GM04504 (cell line): Measurements from ENCODE around the gene SLC16A4.
"Not testable (repeated sequence)": the region's sequence is repeated elsewhere in the genome, so short reads cannot be mapped to it uniquely, and the experiment has no call there.

ENCODE experiments used
- DNase-seq: peaks from one replicate; pipeline ENCODE4 v3.0.0-alpha.2; 2012; ENCODE audit warnings: low read depth

The SLC16A4 gene

DNA sequence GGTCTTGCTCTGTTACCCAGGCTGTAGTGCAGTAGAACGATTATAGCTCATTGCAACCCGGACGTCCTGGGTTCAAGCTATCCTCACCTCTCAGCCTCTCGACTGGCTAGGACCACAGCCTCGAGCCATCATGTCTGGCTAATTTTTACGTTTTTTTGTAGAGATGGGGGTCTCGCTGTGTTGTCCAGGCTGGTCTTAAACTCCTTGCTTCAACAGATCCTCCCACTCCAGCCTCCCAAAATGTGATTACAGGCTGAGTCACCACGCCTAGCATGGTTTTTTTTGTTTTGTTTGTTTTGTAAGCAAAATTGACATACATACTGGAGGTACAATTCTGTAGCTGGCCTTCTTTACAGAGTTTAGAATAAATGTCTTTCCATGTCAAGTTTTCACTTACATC, 17.7 kb upstream of the SLC16A4 start:
- DNase-seq, result no peak

DNA sequence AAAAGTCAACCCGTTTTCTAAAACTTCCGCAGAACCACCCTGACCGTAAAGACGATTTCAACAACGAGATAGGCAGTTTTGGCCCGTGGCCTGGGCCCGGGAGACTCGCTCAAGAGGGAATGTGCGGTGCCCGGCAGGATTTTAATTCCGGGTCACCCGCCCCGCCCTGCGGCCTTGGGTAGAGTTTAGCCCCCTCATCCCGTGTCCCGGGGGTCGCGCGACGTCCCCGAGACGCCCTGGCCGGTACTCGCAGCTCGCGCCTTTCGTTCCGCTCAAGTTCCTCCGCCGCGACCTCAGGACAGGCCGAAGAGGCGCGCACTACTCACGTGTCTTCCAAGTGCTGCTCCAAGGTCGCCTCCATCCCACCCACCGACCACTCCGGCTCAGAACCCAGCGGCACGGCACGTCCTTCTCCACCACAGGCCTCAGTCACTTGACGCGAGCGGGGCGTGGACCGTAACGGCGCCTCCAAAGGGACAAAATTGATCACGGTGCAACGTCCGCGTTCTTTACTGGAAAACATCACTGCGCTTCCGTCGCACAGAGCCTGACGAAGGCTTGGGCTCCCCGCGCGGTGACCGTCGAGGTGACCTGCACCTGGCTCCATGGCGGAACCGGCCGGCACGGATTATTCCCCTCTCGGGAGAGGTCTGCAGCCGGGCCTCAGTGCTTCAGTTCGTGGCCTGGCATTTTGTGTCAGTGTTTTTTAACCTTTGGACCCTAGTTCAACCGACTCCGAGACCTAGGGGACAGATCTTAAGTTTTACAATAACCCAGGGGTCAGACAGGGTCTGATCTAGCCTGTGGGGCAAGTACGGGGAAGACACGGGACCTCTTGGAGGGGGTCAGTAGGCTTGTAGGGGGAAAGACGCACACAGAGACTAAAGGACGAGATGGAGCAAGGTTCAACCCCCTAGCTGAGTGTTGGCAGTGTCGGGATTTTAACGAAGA, 16.7 kb upstream of the SLC16A4 start, which contains the start of gene LAMTOR5:
LAMTOR5 (minus strand) TSS at position 435 of the 951 bp plus-strand sequence; CDS start at position 361, 74 bp downstream.
- peak; percentile 84 for DNase-seq

DNA sequence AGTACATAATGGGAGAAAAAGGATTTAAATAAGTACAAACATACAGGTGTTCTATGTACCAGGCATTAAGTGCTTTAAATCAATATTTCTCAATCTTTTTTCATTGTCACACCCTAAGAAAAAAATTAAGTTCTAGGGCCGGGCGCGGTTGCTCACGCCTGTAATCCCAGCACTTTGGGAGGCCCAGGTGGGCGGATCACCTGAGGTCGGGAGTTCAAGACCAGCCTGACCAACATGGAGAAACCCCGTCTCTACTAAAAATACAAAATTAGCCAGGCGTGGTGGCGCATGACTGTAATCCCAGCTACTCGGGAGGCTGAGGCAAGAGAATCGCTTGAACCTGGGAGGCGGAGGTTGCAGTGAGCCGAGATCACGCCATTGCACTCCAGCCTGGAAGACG, 15.6 kb upstream of the SLC16A4 start:
- DNase-seq, result not testable (repeated sequence)

DNA sequence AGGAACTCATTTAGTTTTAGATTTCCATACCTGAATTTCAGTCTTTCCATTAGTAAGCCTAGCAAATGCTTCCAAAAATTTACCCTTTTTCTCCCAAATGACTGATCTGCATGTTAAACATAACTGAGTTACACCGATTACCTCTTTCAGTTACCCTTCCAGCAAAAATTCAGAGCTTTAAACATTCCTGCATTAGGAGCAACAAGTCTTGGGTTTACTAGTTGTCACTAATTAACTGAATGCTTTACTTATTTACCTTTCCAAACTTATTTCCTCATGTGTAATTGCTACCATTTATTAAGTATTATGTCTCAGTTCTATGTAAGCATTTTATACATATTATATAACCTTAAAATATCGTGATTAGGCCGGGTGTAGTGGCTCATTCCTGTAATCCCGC, 13.6 kb upstream of the SLC16A4 start:
- DNase-seq, result no peak

DNA sequence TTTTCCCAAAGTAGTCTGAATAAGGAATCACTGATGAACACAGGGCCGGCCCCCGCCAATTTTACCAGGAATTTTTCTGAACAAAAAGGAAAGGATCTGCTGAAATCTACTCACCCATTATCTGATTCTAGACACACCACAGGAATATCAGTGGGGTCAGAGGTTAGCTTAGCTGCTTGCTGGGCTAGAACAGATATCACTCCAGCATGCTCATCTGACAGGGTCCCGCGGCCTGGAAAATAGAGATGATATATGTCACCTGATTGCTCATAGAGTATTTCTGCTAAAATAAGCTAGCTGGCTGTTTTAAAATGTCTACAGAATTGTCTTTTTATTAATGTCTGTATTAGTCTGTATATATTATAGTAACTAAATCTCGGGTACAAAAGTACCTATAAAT, 13.0 kb upstream of the SLC16A4 start:
- DNase-seq, result no peak

DNA sequence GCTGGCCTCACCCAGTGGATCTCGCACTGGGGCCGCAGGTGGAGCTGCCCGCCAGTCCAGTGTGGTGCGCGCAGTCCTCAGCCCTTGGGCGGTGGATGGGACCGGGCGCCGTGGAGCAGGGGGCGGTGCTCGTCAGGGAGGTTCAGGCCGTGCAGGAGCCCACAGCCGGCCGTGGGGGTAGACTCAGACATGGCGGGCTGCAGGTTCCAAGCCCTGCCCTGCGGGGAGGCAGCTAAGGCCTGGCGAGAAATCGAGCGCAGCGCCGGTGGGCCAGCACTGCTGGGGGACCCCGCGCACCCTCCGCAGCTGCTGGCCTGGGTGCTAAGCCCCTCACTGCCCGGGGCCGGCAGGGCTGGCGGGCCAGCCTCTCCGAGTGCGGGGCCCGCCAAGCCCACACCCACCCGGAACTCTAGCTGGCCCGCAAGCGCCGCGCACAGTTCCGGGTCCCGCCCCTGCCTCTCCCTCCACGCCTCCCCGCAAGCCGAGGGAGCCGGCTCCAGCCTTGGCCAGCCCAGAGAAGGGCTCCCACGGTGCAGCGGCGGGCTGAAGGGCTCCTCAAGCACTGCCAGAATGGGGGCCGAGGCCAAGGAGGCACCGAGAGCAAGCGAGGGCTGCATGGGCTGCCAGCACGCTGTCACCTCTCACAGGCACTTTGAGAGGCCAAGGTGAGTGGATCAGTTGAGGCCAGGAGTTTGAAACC, 5.6 kb upstream of the SLC16A4 start:
- not testable (repeated sequence) for DNase-seq

DNA sequence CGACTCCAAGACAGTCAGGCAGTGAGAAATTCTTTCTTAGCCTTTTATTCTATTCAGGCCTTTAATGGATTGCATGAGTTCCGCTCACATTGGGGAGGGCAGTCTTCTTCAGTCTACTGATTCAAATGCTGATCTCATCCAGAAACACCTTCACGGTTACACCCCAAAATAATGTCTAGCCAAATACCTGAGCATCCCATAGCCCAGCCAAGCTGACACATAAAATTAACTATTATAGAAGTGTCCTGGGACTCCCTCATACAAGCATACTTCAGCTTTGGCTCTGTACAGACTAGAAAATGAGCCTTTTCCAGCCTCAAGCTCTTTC, 3.6 kb upstream of the SLC16A4 start:
- DNase-seq, result no peak

DNA sequence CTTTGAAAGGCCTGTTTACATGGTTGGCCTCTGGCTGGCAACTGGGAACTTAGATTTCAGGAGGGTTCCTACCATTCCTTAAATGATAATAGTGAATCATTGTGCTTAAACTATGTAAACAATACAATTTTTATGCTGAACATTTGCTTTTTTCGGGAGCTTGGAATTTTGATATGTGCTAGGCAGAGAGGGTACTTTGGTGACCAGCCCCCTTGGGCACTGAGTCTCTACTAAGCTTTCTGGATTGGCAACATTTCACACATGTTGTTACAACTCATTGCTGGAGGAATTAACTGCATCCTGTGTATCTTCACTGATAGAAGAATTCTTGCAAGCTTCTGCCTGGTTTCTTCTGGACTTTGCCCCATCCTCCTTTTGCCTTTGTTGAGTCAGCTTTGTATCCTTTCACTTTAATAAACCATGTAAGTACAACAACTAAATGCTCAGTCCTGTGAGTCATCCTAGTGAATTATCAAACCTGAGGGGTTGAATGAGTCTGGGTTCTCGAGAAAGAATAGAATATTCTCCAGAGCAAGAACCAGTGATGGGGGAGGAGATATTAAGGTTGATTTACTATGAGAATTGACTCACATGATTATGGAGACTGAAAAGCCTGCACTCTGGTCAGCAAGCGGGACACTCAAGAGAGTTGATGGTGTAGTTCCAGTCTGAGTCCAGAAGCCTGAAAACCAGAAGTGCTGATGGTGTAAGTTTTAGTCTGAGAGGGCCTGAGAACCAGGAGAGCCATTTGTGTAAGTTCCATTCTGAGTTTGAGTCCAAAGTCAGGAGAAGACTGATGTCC, 3.1 kb upstream of the SLC16A4 start:
- peak; percentile 63 for DNase-seq

DNA sequence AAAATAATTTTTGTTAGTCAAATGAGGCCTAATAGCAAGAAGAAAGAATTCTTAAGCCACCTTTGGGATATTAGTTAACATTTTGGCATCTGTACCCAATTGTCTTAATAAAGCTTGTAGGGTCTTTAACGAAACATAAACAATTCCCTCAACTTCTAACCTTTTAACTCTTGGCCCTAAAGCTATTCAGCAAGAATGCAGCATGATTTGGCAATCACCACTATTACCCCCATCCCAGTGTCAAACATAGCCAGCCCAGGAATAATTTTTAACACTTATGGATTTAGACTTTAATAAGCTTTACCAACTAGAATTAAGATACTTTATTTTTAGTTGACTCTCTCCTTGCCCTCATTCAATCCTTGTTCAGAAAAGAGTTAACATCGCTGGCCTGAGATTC, 2.5 kb upstream of the SLC16A4 start:
- no peak for DNase-seq

DNA sequence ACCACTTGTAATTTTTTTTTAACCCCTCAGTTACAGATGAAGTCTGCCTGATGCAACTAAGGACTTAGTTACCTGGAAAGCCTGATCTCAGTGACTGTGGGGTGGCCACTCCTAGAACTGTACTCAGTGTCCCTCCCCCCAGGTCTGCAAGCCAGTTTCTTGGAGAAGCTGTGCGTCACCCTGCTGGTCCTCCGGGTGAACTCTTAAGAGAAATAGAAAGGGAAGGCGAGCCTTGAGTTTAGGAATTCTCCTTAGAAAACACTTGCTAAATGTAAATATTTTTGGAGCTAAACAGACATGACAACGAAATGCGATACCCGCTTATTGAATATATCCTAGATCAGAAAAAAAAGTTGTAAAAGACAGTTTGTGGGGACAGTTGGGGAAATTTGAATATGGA, 730 bp downstream of the SLC16A4 start:
- DNase-seq, result no peak

DNA sequence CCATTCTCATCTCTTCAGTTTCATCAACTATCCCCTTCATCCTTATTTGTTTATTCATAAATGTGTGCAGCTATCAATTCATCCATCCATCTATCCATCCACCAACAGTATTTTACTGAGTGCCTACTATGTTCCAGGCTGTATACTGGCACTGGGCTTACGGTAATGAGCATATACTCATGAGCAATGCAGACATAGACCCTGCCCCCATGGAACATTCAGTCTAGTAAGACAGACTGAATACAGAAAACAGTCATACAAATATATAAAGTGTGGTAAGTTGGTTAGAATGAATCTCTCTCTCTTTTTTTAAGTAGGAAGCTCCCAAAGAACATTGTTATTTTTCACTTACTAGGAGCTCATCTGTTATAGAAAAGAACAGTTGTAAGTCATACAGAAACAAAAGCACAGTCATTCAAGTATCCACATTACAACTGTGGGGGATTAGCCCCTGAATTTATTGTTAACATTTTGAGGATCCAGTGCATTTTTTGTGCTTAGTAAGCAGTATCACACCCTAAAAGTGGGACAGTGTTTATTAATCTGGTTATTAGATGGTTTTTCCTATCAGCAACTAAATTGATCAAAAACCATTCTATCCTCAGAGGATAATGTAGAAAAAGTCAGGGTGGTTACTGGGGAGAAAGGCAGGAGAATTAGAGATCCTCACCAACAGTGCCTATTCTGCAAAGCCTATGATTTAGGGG, 3.6 kb downstream of the SLC16A4 start:
- no peak for DNase-seq

DNA sequence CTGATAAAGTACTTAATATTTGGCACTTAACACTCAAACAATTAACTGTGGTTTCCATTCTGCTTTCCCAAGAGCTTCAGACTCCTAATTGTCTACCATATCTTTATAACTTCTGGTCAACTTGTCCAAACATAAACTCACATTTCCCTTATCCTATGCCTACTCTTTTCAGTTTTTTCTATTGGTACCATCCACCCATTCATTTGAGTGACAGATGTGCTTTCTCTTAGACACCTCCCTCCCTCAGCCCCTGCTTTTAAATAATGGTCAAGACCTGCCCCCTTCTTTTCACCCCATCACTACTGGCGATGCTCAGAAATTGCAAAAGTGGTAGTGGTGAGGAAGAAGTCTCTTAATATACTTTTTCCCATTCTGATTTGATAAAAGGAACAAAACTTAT, 5.5 kb downstream of the SLC16A4 start:
- no peak for DNase-seq

DNA sequence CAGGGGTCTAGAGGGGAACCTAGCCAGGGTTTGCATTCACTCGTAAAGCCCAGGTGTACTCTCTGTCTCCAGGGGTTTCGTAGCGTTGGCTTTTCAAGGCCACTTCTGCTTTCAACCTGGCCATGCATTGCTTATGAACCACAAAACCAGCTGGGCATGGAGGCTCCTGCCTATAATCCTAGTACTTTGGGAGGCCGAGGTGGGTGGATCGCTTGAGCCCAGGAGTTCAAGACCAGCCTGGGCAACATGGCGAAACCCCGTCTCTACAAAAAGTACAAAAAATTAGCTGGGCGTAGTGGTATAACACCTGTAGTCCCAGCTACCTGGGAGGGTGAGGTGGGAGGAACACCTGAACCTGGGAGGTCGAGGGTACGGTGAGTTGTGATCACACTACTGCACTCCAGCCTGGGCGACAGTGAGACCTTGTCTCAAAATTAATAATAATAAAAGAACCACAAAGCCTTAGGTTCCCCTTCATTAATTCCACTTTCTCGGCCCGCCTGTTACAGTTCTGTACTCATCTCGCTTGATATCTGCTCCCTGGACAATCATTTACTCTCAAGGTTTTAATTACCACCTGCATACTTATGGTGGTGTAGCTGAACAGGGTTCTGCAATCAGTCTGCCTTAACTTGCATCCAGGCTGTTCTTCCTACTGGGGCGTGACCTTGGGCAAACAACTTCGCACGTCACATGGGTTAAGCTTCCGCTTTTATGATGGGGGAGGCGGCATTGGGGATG, 6.1 kb downstream of the SLC16A4 start:
- DNase-seq, result no peak

DNA sequence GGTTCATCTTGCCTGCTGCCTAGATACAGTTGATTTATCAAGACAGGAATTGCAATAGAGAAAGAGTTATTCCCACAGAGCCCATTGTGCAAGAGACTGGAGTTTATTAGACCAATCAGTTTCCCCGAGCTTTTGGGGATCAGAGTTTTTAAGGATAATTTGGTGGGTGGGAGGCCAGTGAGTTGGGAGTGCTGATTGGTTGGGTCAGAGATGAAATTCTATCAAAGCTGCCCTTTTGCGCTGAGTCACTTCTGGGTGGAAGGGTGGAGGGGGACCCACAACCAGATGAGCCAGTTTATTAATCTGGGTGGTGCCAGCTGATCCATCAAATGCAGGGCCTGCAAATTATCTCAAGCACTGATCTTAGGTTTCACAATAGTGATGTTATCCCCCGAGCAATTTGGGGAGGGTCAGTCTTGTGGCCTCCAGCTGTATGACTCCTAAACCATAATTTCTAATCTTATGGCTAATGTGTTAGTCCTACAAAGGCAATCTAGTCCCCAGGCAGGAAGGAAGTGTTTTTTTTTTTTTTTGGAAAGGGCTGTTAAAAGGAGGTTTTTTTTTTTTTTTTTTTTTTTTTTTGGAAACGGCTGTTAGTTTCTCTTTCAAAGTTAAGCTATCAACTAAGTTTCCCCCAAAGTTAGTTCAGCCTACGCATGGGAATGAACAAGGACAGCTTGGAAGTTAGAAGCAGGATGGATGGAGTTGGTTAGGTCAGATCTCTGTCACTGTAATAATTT, 7.4 kb downstream of the SLC16A4 start:
- DNase-seq, result no peak

DNA sequence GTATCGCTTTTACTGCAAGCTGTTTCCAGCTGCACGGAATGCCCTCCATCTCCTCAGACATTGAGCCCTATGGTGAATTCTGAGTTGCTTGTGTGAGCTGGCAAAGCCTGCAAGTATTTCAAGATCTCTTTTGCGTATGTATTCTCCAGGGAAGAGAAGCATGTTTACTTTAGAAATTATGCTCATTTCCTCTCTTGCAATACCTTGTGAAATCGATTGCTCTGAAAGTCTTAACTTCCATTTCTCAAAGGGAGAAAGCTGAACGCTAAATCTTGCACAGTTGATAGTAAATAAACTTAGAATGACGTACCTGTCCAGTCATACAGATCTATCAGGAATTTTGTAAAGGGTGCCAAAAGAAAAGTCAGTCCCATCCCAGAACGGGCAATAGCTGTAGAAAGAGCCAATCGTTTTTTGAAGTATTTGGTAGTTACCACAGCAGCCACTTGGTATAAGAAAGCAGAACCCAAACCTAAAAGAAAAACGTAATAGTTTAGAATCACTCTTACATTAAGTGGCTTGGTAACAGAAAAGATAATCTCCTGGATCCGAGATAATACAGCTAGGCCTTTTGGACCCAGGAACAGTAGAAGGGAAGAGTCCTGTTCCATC, 10.0 kb downstream of the SLC16A4 start:
- no peak for DNase-seq

DNA sequence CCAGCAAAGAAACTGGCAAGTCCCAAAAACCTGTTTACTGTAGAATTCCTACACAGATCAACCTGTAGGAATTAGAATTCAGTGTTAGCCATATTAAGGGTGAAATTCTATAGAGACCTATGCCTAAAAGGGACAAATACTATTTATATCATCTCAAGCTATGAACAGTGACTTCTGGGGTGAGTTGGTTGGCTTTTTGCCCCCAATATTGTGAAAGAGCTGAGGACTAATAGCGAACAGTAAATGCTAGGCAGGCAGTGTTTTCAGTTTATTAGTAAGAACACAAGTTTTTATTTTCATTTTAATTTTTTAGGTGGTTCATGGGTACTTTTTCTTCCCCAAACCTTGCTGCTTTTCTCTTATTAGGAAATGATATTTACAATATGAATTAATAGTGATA, 15.3 kb downstream of the SLC16A4 start:
- no peak for DNase-seq

DNA sequence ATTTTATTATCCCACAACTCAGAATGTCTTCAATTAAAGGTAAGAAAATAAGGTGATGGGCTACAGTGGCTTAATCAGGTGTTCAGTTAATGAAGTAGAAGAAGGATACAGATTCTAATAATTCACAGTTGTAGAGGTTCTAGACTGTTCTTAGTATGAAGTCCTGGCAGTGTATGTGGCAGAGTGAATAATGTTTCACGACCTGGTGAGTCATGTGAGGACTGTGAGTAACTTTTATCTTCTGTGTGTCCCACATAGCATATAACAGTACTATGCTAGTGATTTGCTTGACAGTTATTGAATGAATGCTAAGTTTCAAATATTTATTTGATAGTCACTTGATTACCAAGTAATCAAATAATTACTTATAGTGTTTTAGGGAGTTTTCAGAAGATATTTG, 20.0 kb downstream of the SLC16A4 start:
- DNase-seq, result no peak

DNA sequence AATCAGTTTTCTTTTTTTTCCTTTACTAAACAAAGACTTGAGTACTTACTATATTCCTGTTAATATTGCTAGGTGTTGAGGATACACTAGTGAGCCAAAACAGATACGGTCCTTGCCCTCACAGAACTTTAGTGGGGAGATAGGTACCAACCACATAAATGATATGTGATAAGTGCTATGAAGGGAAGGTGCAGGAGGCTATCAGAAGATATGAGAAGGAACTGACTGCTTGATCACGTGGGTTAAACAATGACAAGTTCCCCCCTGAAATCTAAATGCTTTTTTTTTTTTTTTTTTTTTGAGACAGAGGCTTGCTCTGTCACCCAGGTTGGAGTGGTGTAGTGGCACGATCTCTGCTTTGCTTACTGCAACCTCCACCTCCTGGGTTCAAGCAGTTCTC, 26.6 kb downstream of the SLC16A4 start:
- no peak for DNase-seq

DNA sequence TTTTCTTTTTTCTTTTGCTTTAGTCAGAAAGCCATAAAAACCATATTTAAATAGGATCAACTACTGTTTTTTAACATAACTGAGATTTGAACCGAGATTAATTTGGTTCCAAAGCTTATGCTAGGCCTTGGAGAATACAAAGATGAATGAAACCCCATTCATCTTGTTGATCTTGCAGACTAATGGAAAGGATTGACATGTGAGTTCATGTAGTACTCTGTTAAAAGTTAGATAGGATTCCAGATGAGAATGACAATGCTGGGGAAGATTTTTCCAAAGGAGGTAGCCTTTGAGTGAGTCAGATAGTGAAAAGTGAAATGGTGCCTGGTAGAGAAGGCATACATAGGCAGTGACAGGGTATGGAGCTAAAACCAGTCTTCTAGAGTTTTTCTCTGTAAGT, 29.0 kb downstream of the SLC16A4 start:
- DNase-seq, result no peak

DNA sequence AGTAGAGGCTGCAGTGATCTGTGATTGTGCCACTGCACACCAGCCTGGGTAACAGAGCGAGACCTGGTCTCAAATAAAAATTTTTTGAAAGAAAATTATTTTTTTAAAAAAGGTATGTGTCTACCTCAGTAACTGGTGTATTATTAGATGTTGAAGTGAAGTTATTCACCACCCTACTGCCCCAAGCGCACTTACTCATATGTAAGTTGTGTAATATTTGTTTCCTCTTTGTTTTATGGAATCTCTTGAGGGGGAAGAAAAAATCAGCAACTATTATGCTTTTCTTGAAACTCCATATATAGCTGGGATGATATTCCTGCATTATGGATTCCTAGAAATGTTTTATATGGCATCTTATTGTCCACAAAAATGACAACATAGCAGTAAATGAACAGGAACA, 30.4 kb downstream of the SLC16A4 start:
- no peak for DNase-seq
